Smooth muscle cell (in vitro differentiated cells): ENCODE measurements around the gene CFAP100. TPM values are rescaled to one million over a fixed set of nuclear protein-coding genes. Genes with fewer than 3 reads are reported as not detected.

ENCODE experiments used
- DNase-seq: peaks from one replicate; lab custom pipeline; 2025; ENCODE audit not compliant: unreplicated experiment; lab: John Stamatoyannopoulos, UW
- H2AFZ ChIP-seq: fragments of 200-600 bp; sonication (generic); 2 replicates; pipeline ENCODE4 v1.6.0; 2016; ENCODE audit warnings: antibody characterized with exemption, low read depth, mild to moderate bottlenecking
- H3F3A ChIP-seq: fragments of 200-600 bp; sonication (generic); 2 replicates; pipeline ENCODE4 v1.6.0; 2017; ENCODE audit warnings: antibody characterized with exemption, low read depth
- H3K27ac ChIP-seq: fragments of 200-600 bp; sonication (generic); 2 replicates; pipeline ENCODE4 v1.5.1; 2016; ENCODE audit warnings: low read depth, mild to moderate bottlenecking
- H3K27me3 ChIP-seq: fragments of 200-600 bp; sonication (generic); 2 replicates; pipeline ENCODE4 v1.6.1; 2016; ENCODE audit warnings: low read depth, mild to moderate bottlenecking
- H3K36me3 ChIP-seq: fragments of 200-600 bp; sonication (generic); 2 replicates; pipeline ENCODE4 v1.5.1; 2016; ENCODE audit warnings: low read depth
- H3K4me1 ChIP-seq: fragments of 200-600 bp; sonication (generic); 2 replicates; pipeline ENCODE4 v1.5.1; 2016; ENCODE audit warnings: low read depth
- H3K4me2 ChIP-seq: fragments of 200-600 bp; sonication (generic); 2 replicates; pipeline ENCODE4 v1.6.0; 2016; ENCODE audit warnings: mild to moderate bottlenecking
- H3K4me3 ChIP-seq: fragments of 200-600 bp; sonication (generic); 2 replicates; pipeline ENCODE4 v1.5.1; 2016; ENCODE audit warnings: mild to moderate bottlenecking
- H3K79me2 ChIP-seq: fragments of 200-600 bp; sonication (generic); 2 replicates; pipeline ENCODE4 v1.6.0; 2016; ENCODE audit warnings: low read depth, mild to moderate bottlenecking
- H3K9ac ChIP-seq: fragments of 200-600 bp; sonication (generic); 2 replicates; pipeline ENCODE4 v1.6.0; 2016; ENCODE audit warnings: low read depth
- H3K9me3 ChIP-seq: fragments of 200-600 bp; sonication (generic); replicated peaks from 2 replicates; pipeline ENCODE4 v1.5.1; 2016; ENCODE audit warnings: low read depth
- H4K20me1 ChIP-seq: fragments of 200-600 bp; sonication (generic); 2 replicates; pipeline ENCODE4 v1.6.0; 2016; ENCODE audit warnings: low read depth
- CTCF ChIP-seq: fragments of 200-600 bp; sonication (generic); IDR thresholded peaks from 2 replicates; pipeline ENCODE4 v1.5.1; 2017; ENCODE audit warnings: borderline replicate concordance, mild to moderate bottlenecking, antibody characterized with exemption; ENCODE audit not compliant: insufficient read depth, poor library complexity, severe bottlenecking
- WGBS: methylation state at CpG from one replicate; pipeline ENCODE4 v1.1.7; 2016; ENCODE audit warnings: low lambda C conversion rate; 5-methylcytosine and 5-hydroxymethylcytosine counted together
- polyA plus RNA-seq: library from polyadenylated mRNA; unstranded; fragments of >200 nt; fragmentation: Nextera tagmentation; extraction: Ambion mirVana; gene quantifications from 2 replicates; pipeline ENCODE4 v1.2.1, GENCODE V29; 2016
- total RNA-seq: library from RNA; depleted of rRNA; stranded (reverse); fragments of >200 nt; gene quantifications from 2 replicates; pipeline ENCODE4 v1.2.3, GENCODE V29; 2014

CFAP100 gene
- total and polyA plus RNA-seq, 2 experiments from 2014 or later, result not detected

DNA sequence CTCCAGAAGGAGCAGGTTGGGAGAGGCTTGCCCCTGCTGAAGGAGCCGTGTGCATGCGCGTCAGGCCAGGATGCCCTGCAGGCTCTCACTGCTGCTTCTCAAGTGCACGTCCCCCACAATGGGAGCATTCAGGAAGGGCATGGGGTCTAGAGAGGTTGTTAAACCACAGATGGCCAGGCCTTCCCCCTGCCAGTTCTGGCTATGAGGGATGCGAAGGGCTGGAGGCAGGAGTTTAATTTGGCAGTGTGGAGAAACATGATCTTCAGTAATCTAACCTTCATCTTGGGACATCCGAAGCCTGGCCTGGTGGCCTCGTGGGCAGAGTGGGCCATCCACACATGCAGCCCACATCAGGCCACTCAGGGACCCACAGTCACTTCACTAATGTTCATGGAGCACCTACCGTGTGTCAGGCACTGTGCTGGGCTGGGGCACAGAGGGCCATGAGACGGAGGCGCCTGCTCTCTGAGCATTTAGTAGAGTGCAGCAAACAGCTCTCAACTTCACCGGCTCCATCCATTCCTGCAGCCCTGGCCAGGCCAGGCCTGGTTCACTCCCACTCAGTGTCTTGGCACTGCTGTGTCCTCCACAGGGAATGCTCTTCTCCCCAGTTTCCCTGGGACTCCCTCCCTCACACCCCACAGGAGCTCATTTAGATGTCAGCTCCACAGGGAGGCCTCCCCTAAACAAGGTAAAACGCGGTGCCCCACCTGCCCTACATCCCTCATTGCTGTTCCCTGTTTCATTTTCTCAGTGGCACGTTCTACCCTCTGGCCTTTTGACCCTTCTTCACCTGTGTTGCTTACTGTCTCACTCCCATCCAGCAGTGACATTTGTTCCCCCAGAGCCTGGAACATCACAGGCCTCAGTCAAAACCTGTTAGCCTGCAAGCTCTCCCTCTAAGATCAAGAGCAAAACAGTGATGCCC, 4.0 kb downstream of the CFAP100 start:
- H3K27ac ChIP-seq, result no peak overlapping the region
- no peak overlapping the region for H3K4me2 ChIP-seq
- peaks cover 6% of the 10 kb centered on the region for H3K4me1 ChIP-seq
- no peaks in the 10 kb centered on the region for H3K79me2 ChIP-seq
- H3K9ac ChIP-seq, result no peak overlapping the region
- H2AFZ ChIP-seq, result no peak overlapping the region
- no peaks in the 10 kb centered on the region for H3F3A ChIP-seq
- TF ChIP-seq CTCF, result no peak
- 89% methylated on average over 14 of the region's 14 CpGs for WGBS
- no peaks in the 10 kb centered on the region for H3K9me3 ChIP-seq
- no peaks in the 10 kb centered on the region for H4K20me1 ChIP-seq
- no peaks in the 10 kb centered on the region for H3K36me3 ChIP-seq
- no peak overlapping the region for H3K4me3 ChIP-seq
- peaks cover 11% of the 10 kb centered on the region for H3K27me3 ChIP-seq
- no peak for DNase-seq

GRCh38 chr3:126399351-126399735, 4.6 kb downstream of the CFAP100 start:
- H3F3A ChIP-seq, result no peaks in the 10 kb centered on the region
- H3K27ac ChIP-seq, result no peak overlapping the region
- 57% methylated on average over 1 of the region's 1 CpG for WGBS
- H3K4me2 ChIP-seq, result no peak overlapping the region
- no peaks in the 10 kb centered on the region for H4K20me1 ChIP-seq
- no peaks in the 10 kb centered on the region for H3K9me3 ChIP-seq
- no peak for TF ChIP-seq CTCF
- no peak for DNase-seq
- H3K36me3 ChIP-seq, result no peaks in the 10 kb centered on the region
- no peaks in the 10 kb centered on the region for H3K79me2 ChIP-seq
- H3K9ac ChIP-seq, result no peak overlapping the region
- peaks cover 11% of the 10 kb centered on the region for H3K27me3 ChIP-seq
- peaks cover 5% of the 10 kb centered on the region for H3K4me1 ChIP-seq
- H2AFZ ChIP-seq, result no peak overlapping the region
- H3K4me3 ChIP-seq, result no peak overlapping the region

- H3F3A ChIP-seq, result no peaks in the 10 kb centered on the region
- no peak overlapping the region for H3K27ac ChIP-seq
- no peaks in the 10 kb centered on the region for H3K36me3 ChIP-seq
- peaks cover 11% of the 10 kb centered on the region for H3K27me3 ChIP-seq
- no peaks in the 10 kb centered on the region for H4K20me1 ChIP-seq
- 97% methylated on average over 4 of the region's 4 CpGs for WGBS
- no peak overlapping the region for H3K9ac ChIP-seq
- H3K79me2 ChIP-seq, result no peaks in the 10 kb centered on the region
- H3K4me3 ChIP-seq, result no peak overlapping the region
- TF ChIP-seq CTCF, result no peak
- H3K4me1 ChIP-seq, result peaks cover under 1% of the 10 kb centered on the region
- H2AFZ ChIP-seq, result no peak overlapping the region
- no peak overlapping the region for H3K4me2 ChIP-seq
- DNase-seq, result no peak
- H3K9me3 ChIP-seq, result no peaks in the 10 kb centered on the region
Observed at GRCh38 chr3:126399756-126400155, 5.0 kb downstream of the CFAP100 start.
